GM12891 (cell line): ENCODE data around the gene NEURL1B.
"Not testable (repeated sequence)": the region's sequence is repeated elsewhere in the genome, so short reads cannot be mapped to it uniquely, and the experiment has no call there.

Experiments used
- DNase-seq: peaks from one replicate; pipeline ENCODE4 v3.0.0; 2011; ENCODE audit warnings: low spot score; ENCODE audit not compliant: insufficient read length
- FAIRE-seq: peaks from 2 replicates; lab custom pipeline; 2011; peaks lifted over from hg19 to GRCh38; lab: Jason Lieb, UNC
- PAX5 ChIP-seq: IDR thresholded peaks from 2 replicates; pipeline ENCODE4 v1.6.1; 2011; ENCODE audit warnings: low read length, moderate library complexity, mild to moderate bottlenecking; ENCODE audit not compliant: insufficient read depth, severe bottlenecking
- POLR2A ChIP-seq: IDR thresholded peaks from 2 replicates; pipeline ENCODE4 v1.6.1; 2011; ENCODE audit warnings: low read depth, low read length, control low read depth
- POLR2AphosphoS5 ChIP-seq: IDR thresholded peaks from 2 replicates; pipeline ENCODE4 v1.6.1; 2011; ENCODE audit warnings: low read depth, low read length, control low read depth
- POU2F2 ChIP-seq: IDR thresholded peaks from 2 replicates; pipeline ENCODE4 v1.6.1; 2011; ENCODE audit warnings: low read depth, mild to moderate bottlenecking, control low read depth, low read length, moderate library complexity
- SPI1 ChIP-seq: IDR thresholded peaks from 2 replicates; pipeline ENCODE4 v1.6.1; 2011; ENCODE audit warnings: low read depth, low read length, control low read depth
- TAF1 ChIP-seq: IDR thresholded peaks from 2 replicates; pipeline ENCODE4 v1.6.1; 2011; ENCODE audit warnings: low read depth, low read length, control low read depth

NEURL1B gene

DNA sequence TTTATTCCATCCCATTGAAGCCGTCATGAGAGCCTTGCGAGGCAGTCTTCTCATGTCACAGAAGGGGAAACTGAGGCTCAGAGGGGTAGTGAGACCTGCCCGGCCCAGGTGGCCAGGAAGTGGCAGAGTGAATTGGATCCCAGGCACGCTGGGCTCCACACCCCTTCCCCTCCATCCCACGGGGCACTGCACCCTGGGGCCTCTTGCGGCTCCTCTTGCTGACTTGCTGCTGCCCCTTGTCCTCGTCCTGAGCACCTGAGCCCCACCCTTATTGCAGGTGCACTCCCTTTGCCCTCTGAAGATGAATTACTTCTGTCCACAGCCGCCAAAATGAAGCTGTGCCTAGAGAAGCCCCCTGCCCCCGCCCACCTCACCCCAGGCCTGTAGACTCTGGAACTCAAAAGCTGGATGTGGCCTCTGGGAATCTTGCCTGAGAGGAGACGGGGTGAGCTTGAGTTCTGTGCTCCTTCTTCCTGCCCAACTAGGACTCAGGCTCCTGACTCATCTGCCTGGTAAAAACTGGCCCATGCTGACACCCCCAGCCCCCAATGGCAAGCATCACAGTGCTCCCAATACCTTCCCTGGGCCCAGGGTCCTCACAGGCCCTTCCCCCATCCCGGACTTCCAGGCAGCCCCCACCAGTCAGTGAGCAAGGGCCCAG is 6.4 kb downstream of the NEURL1B start:
- TF ChIP-seq POLR2A, result no peak
- no peak for TF ChIP-seq SPI1
- TF ChIP-seq PAX5, result no peak
- TF ChIP-seq POLR2AphosphoS5, result no peak
- TF ChIP-seq POU2F2, result no peak
- TF ChIP-seq TAF1, result no peak
- no peak for FAIRE-seq
- no peak for DNase-seq

DNA sequence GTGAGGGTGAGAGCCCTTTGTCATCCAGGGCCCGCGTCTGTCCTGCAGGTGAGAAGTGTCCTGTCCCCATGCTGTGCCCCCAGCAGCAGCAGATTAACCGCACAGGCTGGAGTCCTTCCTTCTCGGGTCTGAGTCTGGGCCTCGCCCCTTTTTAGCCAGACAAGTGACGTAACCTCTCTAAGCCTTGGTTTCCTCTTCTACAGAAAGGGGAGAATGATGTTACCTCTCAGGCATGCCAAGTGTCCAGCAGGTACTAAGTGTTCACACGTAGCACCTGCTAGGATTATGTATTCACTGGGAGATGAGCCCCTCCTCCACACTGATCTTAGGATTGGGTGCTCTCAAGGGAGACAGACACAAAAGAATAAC is 6.9 kb downstream of the NEURL1B start:
- TF ChIP-seq POU2F2 (no peak), POLR2A (no peak)
- no peak for FAIRE-seq

DNA sequence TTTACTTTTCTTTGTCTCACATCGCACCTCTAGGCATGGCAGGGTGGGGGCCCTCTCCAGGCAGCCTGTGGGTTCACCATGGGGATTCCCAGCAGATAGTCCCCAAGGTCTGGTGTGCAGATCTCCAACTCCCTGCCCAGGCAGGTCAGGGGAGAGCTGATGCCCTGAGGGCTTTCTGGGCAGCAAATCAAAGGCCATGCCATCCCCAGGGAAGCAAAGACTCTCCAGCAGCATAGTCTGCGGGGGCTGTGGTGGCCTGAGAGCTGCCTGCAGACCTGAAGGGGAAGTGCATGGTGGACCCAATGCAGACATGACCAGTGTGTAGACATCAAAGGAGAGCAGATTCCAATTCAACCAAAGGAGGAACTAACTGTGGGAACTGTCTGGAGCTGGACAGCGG is 7.7 kb downstream of the NEURL1B start:
- TF ChIP-seq TAF1 (no peak), PAX5 (no peak), SPI1 (no peak)
- FAIRE-seq, result no peak
- no peak for DNase-seq

More for the DNA sequence above, 6.9 kb downstream of the NEURL1B start:
- no peak for DNase-seq

DNA sequence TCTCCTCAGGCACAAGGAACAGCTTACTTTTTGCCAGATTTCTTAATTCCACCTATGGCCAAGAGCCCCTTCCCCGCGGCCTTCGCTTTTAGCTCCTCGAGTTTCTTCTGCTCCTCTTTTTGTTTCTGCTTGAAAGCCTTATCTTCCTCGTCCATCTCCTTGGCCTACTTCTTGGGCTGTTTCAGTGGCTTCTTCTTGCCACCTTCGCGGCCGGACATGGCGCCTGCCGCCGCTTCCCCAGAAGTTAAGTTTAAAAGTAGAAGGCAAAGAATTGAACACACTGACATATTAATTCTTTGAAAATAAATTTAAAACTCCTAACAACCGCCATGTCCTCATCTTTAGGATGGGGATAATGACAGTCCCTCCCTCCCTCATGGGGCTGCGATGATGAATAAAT is 15.4 kb downstream of the NEURL1B start:
- not testable (repeated sequence) for FAIRE-seq, DNase-seq

- not testable (repeated sequence) for DNase-seq, FAIRE-seq
Observed at GRCh38 chr5:172657524-172658233, 16.6 kb downstream of the NEURL1B start.

- TF ChIP-seq PAX5, result no peak
- no peak for TF ChIP-seq POLR2A
- no peak for TF ChIP-seq POLR2AphosphoS5
- TF ChIP-seq POU2F2, result no peak
- TF ChIP-seq SPI1, result no peak
- TF ChIP-seq TAF1, result no peak
- FAIRE-seq (no peak), DNase-seq (no peak)
Observed at GRCh38 chr5:172658391-172658790, 17.3 kb downstream of the NEURL1B start.

GRCh38 chr5:172658961-172659501 is 18.0 kb downstream of the NEURL1B start:
- no peak for TF ChIP-seq POLR2AphosphoS5
- no peak for TF ChIP-seq TAF1
- no peak for TF ChIP-seq POLR2A
- no peak for TF ChIP-seq POU2F2
- TF ChIP-seq SPI1, result no peak
- no peak for TF ChIP-seq PAX5
- DNase-seq (no peak), FAIRE-seq (no peak)

GRCh38 chr5:172659570-172659908 is 18.5 kb downstream of the NEURL1B start:
- DNase-seq, result no peak
- TF ChIP-seq SPI1 (no peak), POU2F2 (no peak), PAX5 (no peak), POLR2A (no peak), TAF1 (no peak), POLR2AphosphoS5 (no peak)
- FAIRE-seq, result no peak

DNA sequence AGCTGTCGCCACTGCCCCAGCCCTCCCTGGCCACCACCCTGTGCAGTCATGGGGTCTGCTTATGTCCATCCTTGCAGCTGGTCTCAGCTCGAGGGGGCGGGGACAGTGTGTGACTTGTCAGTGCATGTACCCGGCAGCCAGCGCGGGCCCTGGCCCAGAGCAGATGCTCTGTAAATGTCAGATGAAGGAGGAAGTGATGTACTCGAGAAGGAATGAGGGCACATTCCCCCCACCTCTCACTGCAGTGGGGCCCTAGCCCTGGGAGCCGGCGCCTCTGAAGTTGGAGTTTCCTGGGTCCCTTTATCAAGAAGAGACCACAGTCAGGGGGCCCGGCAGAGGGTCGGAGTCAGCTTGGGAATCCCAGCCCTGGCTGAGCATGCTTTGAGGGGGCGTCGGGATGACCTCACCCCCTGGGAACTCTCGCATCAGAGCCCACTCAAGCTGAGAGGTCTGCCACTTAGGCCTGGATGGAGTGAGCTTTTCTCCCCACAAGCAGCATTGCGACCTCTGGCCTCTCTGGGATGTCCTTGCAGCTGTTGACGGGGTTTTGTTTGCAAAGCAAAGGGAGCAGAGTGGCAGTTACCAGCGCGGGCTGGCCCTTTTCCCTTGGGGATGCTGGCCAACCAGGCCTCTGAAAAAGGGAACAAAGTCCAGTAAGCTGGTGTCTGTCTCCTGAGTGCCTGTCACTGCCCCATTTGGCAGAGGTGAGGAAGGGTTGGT is 19.0 kb downstream of the NEURL1B start:
- DNase-seq (no peak), FAIRE-seq (no peak)
- TF ChIP-seq SPI1 (0 out of 2 replicates have a peak, but pooled peaks have one; percentile 4), POLR2A (no peak)

GRCh38 chr5:172660974-172661373 is 19.9 kb downstream of the NEURL1B start:
- TF ChIP-seq SPI1, result no peak
- no peak for TF ChIP-seq TAF1
- no peak for TF ChIP-seq POU2F2
- no peak for DNase-seq
- FAIRE-seq, result no peak

DNA sequence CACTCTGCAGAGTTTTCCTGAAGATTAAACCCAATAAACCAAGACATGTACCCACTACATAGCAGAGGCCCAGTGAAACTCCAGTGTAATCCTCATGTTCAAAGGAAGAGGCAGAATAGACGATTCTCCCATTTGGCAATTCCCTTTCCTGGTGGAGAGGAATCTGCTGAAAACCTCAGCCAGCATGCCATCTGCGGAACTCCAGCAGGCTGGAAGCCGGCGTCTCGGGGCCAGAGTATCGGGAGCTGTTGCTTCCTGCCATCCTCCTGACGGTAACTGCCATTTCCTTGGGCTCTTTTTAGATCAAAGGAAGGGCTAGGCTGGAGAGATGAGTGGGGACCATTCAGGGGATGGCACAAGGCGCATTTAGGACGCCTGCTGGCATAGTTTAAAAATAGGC is 20.5 kb downstream of the NEURL1B start:
- DNase-seq, result no peak
- no peak for FAIRE-seq
- TF ChIP-seq POLR2A, result no peak
- TF ChIP-seq SPI1, result no peak
- TF ChIP-seq TAF1, result no peak
- no peak for TF ChIP-seq POLR2AphosphoS5
- TF ChIP-seq PAX5, result no peak
- no peak for TF ChIP-seq POU2F2
